GM23248 (cell line): ENCODE data around the gene VSIG1. TPM values are rescaled to one million over a fixed set of nuclear protein-coding genes. Genes with fewer than 3 reads are reported as not detected.

Source experiments
- DNase-seq: peaks from one replicate; pipeline ENCODE4 v3.0.0-alpha.2; 2015
- H2AFZ ChIP-seq: fragments of 200-600 bp; sonication (generic); 2 replicates; pipeline ENCODE4 v1.6.1; 2016; ENCODE audit warnings: antibody characterized with exemption
- H3F3A ChIP-seq: fragments of 200-600 bp; sonication (generic); 2 replicates; pipeline ENCODE4 v1.6.1; 2016; ENCODE audit warnings: mild to moderate bottlenecking, antibody characterized with exemption, mixed run types; ENCODE audit not compliant: insufficient read depth
- H3K27ac ChIP-seq: fragments of 200-600 bp; sonication (generic); 2 replicates; pipeline ENCODE4 v1.5.1; 2016; ENCODE audit warnings: mild to moderate bottlenecking
- H3K27me3 ChIP-seq: fragments of 200-600 bp; sonication (generic); replicated peaks from 2 replicates; pipeline ENCODE4 v1.6.1; 2016; ENCODE audit warnings: mild to moderate bottlenecking; ENCODE audit not compliant: insufficient read depth
- H3K36me3 ChIP-seq: fragments of 200-600 bp; sonication (generic); 2 replicates; pipeline ENCODE4 v1.6.1; 2016; ENCODE audit warnings: low read depth, mild to moderate bottlenecking
- H3K4me1 ChIP-seq: fragments of 200-600 bp; sonication (generic); 2 replicates; pipeline ENCODE4 v1.6.1; 2016; ENCODE audit warnings: mild to moderate bottlenecking; ENCODE audit not compliant: insufficient read depth
- H3K4me2 ChIP-seq: fragments of 200-600 bp; sonication (generic); one replicate; pipeline ENCODE4 v1.6.1; 2016; ENCODE audit warnings: mild to moderate bottlenecking; ENCODE audit not compliant: unreplicated experiment
- H3K4me3 ChIP-seq: fragments of 200-600 bp; sonication (generic); 2 replicates; pipeline ENCODE4 v1.5.1; 2016; ENCODE audit warnings: mild to moderate bottlenecking
- H3K79me2 ChIP-seq: fragments of 200-600 bp; sonication (generic); 2 replicates; pipeline ENCODE4 v1.6.1; 2016; ENCODE audit warnings: mild to moderate bottlenecking; ENCODE audit not compliant: insufficient read depth
- H3K9ac ChIP-seq: fragments of 200-600 bp; sonication (generic); 2 replicates; pipeline ENCODE4 v1.6.1; 2016; ENCODE audit warnings: mild to moderate bottlenecking
- H3K9me2 ChIP-seq: fragments of 200-600 bp; sonication (generic); 2 replicates; pipeline ENCODE4 v1.6.1; 2016; ENCODE audit warnings: mixed run types, mild to moderate bottlenecking, moderate library complexity; ENCODE audit not compliant: insufficient read depth
- H3K9me3 ChIP-seq: fragments of 200-600 bp; sonication (generic); one replicate; pipeline ENCODE4 v1.6.1; 2017; ENCODE audit warnings: low read depth
- H4K20me1 ChIP-seq: fragments of 200-600 bp; sonication (generic); 2 replicates; pipeline ENCODE4 v1.6.0; 2016; ENCODE audit not compliant: insufficient read depth
- EZH2 ChIP-seq: fragments of 200-600 bp; sonication (generic); IDR thresholded peaks from 2 replicates; pipeline ENCODE4 v1.6.1; 2018; ENCODE audit warnings: antibody characterized with exemption, mild to moderate bottlenecking; ENCODE audit not compliant: insufficient read depth, poor library complexity, severe bottlenecking
- EZH2phosphoT487 ChIP-seq: fragments of 200-600 bp; sonication (generic); IDR thresholded peaks from 2 replicates; pipeline ENCODE4 v1.6.1; 2018; ENCODE audit warnings: antibody characterized with exemption, moderate library complexity, mild to moderate bottlenecking, low read depth; ENCODE audit not compliant: insufficient read depth
- WGBS, 2 experiments: methylation state at CpG; one replicate each; pipeline ENCODE4 v1.1.6; 2015 to 2017; ENCODE audit warnings: low lambda C conversion rate in 2 of 2, low coverage in 1 of 2; ENCODE audit errors: missing lambda C conversion rate in 2 of 2; 5-methylcytosine and 5-hydroxymethylcytosine counted together
- in situ Hi-C: fragments of 300-500 bp; cut with MboI; formaldehyde crosslinking; loops from 2 replicates; pipeline ENCODE4 v1.15.0; 2020
- polyA plus RNA-seq: library from polyadenylated mRNA; unstranded; fragments of >200 nt; fragmentation: Nextera tagmentation; extraction: Ambion mirVana; gene quantifications from 2 replicates; pipeline ENCODE4 v1.2.1, GENCODE V29; 2016
- total RNA-seq: library from RNA; depleted of rRNA; stranded (reverse); fragments of >200 nt; shearing (Covaris generic); gene quantifications from 2 replicates; pipeline ENCODE4 v1.2.3, GENCODE V29; 2014

The VSIG1 gene
- total and polyA plus RNA-seq, 2 experiments from 2014 or later, result not detected

DNA sequence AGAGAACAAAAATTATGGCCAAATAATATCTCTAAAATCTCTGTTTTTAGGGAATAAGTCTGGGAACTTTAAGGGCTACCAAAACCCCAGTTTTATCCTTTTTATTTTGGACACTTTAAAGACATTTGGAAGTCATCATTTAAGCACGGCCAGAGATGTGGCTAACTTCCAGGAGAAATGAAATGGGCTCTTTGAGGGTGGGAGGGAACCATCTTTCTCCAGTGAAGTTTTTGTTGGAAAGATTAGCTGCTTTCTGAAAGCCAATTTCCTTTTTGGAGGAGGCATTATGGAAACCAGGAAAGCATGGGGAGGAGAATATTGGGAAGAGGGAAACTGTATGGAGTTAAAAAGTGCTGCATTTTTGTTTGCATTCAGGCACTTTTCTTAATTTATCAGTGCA lies 4.8 kb downstream of the VSIG1 start:
- WGBS, 2 experiments, result 8 to 9% methylated on average over 1 of the region's 1 CpG
- no peak overlapping the region for H2AFZ ChIP-seq
- no peak overlapping the region for H3K4me2 ChIP-seq
- in situ Hi-C loops, result no loop called here
- H3K9me2 ChIP-seq, result no peaks in the 10 kb centered on the region
- H3F3A ChIP-seq, result no peaks in the 10 kb centered on the region
- no peaks in the 10 kb centered on the region for H3K27me3 ChIP-seq
- no peaks in the 10 kb centered on the region for H4K20me1 ChIP-seq
- no peaks in the 10 kb centered on the region for H3K4me1 ChIP-seq
- H3K4me3 ChIP-seq, result no peak overlapping the region
- H3K27ac ChIP-seq, result no peak overlapping the region
- H3K36me3 ChIP-seq, result no peaks in the 10 kb centered on the region
- H3K9me3 ChIP-seq, result no peaks in the 10 kb centered on the region
- no peaks in the 10 kb centered on the region for H3K79me2 ChIP-seq
- no peak overlapping the region for H3K9ac ChIP-seq
- TF ChIP-seq EZH2 (no peak), EZH2phosphoT487 (no peak)
- DNase-seq, result no peak

DNA sequence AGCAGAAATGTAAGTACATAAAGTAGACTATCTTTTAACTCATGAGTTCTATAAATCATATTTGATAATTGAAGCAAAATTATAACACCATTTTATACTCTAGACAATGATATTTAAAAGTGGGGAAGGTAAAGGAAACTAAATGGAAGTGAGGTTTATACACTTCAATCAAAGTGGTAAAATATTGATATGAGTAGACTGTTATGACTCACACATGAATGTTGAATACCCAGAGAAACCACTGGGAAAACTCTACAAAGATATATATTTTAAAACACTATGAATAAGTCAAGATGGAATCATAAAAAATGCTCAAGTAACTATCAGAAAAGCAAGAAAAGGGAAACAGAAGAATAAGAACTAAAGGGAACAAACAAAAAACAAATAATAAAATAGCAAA lies 8.4 kb downstream of the VSIG1 start:
- H3F3A ChIP-seq, result no peaks in the 10 kb centered on the region
- in situ Hi-C loops, result no loop called here
- no peaks in the 10 kb centered on the region for H3K9me2 ChIP-seq
- no peaks in the 10 kb centered on the region for H3K4me1 ChIP-seq
- no peak overlapping the region for H3K27ac ChIP-seq
- H3K4me3 ChIP-seq, result no peak overlapping the region
- H3K79me2 ChIP-seq, result no peaks in the 10 kb centered on the region
- H3K4me2 ChIP-seq, result no peak overlapping the region
- TF ChIP-seq EZH2phosphoT487 (no peak), EZH2 (no peak)
- H3K27me3 ChIP-seq, result no peaks in the 10 kb centered on the region
- no peak overlapping the region for H3K9ac ChIP-seq
- H3K36me3 ChIP-seq, result no peaks in the 10 kb centered on the region
- H3K9me3 ChIP-seq, result no peaks in the 10 kb centered on the region
- no peak overlapping the region for H2AFZ ChIP-seq
- no peak for DNase-seq
- H4K20me1 ChIP-seq, result no peaks in the 10 kb centered on the region

DNA sequence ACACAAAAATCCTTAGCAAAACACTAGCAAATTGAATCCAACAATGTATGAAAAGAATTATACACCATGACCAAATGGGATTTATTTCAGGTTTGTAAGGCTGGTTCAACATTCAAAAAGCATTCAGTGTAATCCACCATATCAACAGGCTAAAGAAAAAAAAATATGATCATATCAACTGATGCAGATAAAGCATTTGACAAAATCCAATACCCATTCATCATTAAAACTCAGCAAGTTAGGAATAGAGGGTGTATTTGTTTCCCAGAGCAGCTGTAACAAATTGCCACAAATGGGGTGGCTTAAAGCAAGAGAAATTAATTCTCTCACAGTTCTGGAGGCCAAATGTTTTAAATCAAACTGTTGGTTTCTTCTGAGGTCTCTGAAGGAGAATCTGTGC lies 10.7 kb downstream of the VSIG1 start:
- no peaks in the 10 kb centered on the region for H3K4me1 ChIP-seq
- no peaks in the 10 kb centered on the region for H3K9me3 ChIP-seq
- no peaks in the 10 kb centered on the region for H3F3A ChIP-seq
- no peak overlapping the region for H3K9ac ChIP-seq
- no peaks in the 10 kb centered on the region for H3K36me3 ChIP-seq
- no peaks in the 10 kb centered on the region for H4K20me1 ChIP-seq
- no peak overlapping the region for H3K4me2 ChIP-seq
- H3K79me2 ChIP-seq, result no peaks in the 10 kb centered on the region
- H3K9me2 ChIP-seq, result no peaks in the 10 kb centered on the region
- TF ChIP-seq EZH2phosphoT487 (no peak), EZH2 (no peak)
- H3K27me3 ChIP-seq, result no peaks in the 10 kb centered on the region
- no peak overlapping the region for H2AFZ ChIP-seq
- no peak for DNase-seq
- no peak overlapping the region for H3K27ac ChIP-seq
- in situ Hi-C loops, result no loop called here
- no peak overlapping the region for H3K4me3 ChIP-seq

DNA sequence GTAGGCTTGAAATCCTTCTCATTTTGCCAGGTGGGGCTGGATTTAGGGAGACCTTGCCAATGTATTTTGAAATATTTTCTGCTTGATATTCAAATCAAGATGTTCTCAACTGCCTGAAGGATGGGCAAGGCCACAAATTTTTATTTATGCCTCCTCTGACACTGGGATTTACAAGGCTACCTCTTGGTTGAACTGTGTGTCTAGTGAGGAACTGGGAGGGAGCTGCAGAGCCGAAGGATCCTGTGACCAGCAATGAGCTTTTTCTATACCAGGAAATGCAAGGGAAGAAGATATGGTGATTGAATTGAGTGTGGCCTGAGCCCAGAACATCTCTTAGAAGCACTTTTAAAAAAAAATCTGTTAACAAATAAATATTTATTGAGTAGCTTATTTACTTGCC lies 14.9 kb downstream of the VSIG1 start:
- Histone ChIP-seq H3K4me3 (no peak overlapping the region), H3K9ac (no peak overlapping the region), H3K27ac (no peak overlapping the region), H3K4me2 (no peak overlapping the region), H3F3A (no peaks in the 10 kb centered on the region), H3K4me1 (no peaks in the 10 kb centered on the region), H3K9me2 (no peaks in the 10 kb centered on the region), H2AFZ (no peak overlapping the region), H3K27me3 (no peaks in the 10 kb centered on the region), H3K79me2 (no peaks in the 10 kb centered on the region), H4K20me1 (no peaks in the 10 kb centered on the region), H3K9me3 (no peaks in the 10 kb centered on the region), H3K36me3 (no peaks in the 10 kb centered on the region)
- no peak for TF ChIP-seq EZH2
- no peak for TF ChIP-seq EZH2phosphoT487
- WGBS, 2 experiments, result 0 to 12% methylated on average over 1 of the region's 1 CpG
- DNase-seq, result no peak
- in situ Hi-C loops, result no loop called here

DNA sequence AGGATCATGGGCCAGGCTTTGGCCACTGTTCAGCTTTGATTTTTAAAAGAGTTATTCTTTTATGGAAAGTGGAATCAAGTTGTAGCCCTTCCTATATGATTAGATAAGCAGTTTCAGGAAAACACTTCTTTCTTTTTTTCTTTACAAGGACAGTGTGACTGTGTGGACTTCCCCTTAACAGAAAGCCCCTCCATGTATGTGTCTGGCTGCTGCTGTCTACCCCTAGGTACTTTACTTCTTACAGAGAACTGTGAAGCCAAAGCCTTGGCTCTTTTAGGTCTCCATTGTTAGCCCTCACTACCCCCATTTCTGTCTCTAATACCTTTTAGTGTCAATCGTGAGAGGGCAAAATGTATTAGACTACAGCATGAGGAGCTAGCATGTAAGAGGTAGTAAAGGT lies 19.1 kb downstream of the VSIG1 start:
- Histone ChIP-seq H3K4me2 (no peak overlapping the region), H3K79me2 (no peaks in the 10 kb centered on the region), H3K27ac (no peak overlapping the region), H3F3A (no peaks in the 10 kb centered on the region), H3K9me3 (no peaks in the 10 kb centered on the region), H4K20me1 (no peaks in the 10 kb centered on the region), H3K9ac (no peak overlapping the region), H2AFZ (no peak overlapping the region), H3K27me3 (no peaks in the 10 kb centered on the region), H3K4me1 (no peaks in the 10 kb centered on the region), H3K9me2 (no peaks in the 10 kb centered on the region), H3K36me3 (no peaks in the 10 kb centered on the region), H3K4me3 (no peak overlapping the region)
- TF ChIP-seq EZH2phosphoT487, result no peak
- TF ChIP-seq EZH2, result no peak
- 80 to 83% methylated on average over 1 of the region's 1 CpG for WGBS, 2 experiments
- no peak for DNase-seq
- in situ Hi-C loops, result no loop called here
